H1 (cell line): Measurements from ENCODE around the gene HIVEP2. TPM values are rescaled to one million over a fixed set of nuclear protein-coding genes. Genes with fewer than 3 reads are reported as not detected.

ENCODE experiments used
- CTCF ChIA-PET: fragments of 300-600 bp; sonication (Branson Sonifier 250); formaldehyde crosslinking; loops from one replicate; lab custom pipeline; 2021; ENCODE audit not compliant: partially characterized antibody; lab: Charles Lee
- POLR2A ChIA-PET: fragments of 300-600 bp; sonication (Branson Sonifier 250); formaldehyde crosslinking; loops from one replicate; lab custom pipeline; 2021; ENCODE audit warnings: inconsistent platforms; ENCODE audit not compliant: partially characterized antibody; lab: Charles Lee
- DNase-seq, 2 experiments: peaks; one replicate each; pipeline versions ENCODE4 v3.0.0 to v3.0.0-alpha.2; 2010 to 2022; ENCODE audit warnings: low spot score in 2 of 2, low read depth in 1 of 2, mixed read lengths in 1 of 2
- FAIRE-seq: peaks from 2 replicates; lab custom pipeline; 2011; peaks lifted over from hg19 to GRCh38; lab: Jason Lieb, UNC
- H2AFZ ChIP-seq: 2 replicates; pipeline ENCODE4 v1.8.1; 2012; ENCODE audit warnings: low read length, inconsistent platforms
- H2AK5ac ChIP-seq: 2 replicates; pipeline ENCODE4 v1.6.1; 2013; ENCODE audit warnings: low read depth, low read length
- H2BK120ac ChIP-seq: replicated peaks from 2 replicates; pipeline ENCODE3; 2013; ENCODE audit warnings: low read depth, low read length, inconsistent platforms
- H2BK12ac ChIP-seq: 2 replicates; pipeline ENCODE4 v1.6.1; 2013; ENCODE audit warnings: low read depth, low read length
- H2BK15ac ChIP-seq: 2 replicates; pipeline ENCODE4 v1.6.1; 2013; ENCODE audit warnings: low read length
- H2BK20ac ChIP-seq: 2 replicates; pipeline ENCODE4 v1.6.1; 2013; ENCODE audit warnings: low read length
- H2BK5ac ChIP-seq: 2 replicates; pipeline ENCODE4 v1.6.1; 2013; ENCODE audit warnings: low read depth, low read length
- H3K14ac ChIP-seq: 2 replicates; pipeline ENCODE4 v1.6.1; 2013; ENCODE audit warnings: inconsistent platforms; ENCODE audit not compliant: insufficient read length
- H3K18ac ChIP-seq: 2 replicates; pipeline ENCODE4 v1.6.1; 2013; ENCODE audit warnings: low read length; ENCODE audit errors: extremely low read depth
- H3K23ac ChIP-seq: 2 replicates; pipeline ENCODE4 v1.6.1; 2013; ENCODE audit warnings: inconsistent platforms; ENCODE audit not compliant: insufficient read length
- H3K23me2 ChIP-seq: 2 replicates; pipeline ENCODE4 v1.6.1; 2013; ENCODE audit warnings: low read depth, low read length
- H3K27ac ChIP-seq: 2 replicates; pipeline ENCODE4 v1.6.1; 2011; ENCODE audit warnings: low read depth, low read length, inconsistent platforms
- H3K27me3 ChIP-seq, 4 experiments: replicated peaks in 1 of 4; 1 replicate in 1 of 4; 2 replicates in 3 of 4; pipeline versions ENCODE4 v1.6.1 to v1.8.1; 2011 to 2013; ENCODE audit warnings: low read length in 3 of 4, mild to moderate bottlenecking in 3 of 4, inconsistent platforms in 2 of 4, mixed read lengths in 2 of 4, moderate library complexity in 1 of 4; ENCODE audit not compliant: control insufficient read depth in 3 of 4, insufficient read depth in 3 of 4; ENCODE audit errors: extremely low read depth in 1 of 4
- H3K36me3 ChIP-seq, 4 experiments: 2 replicates each; pipeline versions ENCODE4 v1.6.1 to v1.8.1; 2011 to 2013; ENCODE audit warnings: mild to moderate bottlenecking in 4 of 4, low read length in 3 of 4, moderate library complexity in 2 of 4, control low read depth in 1 of 4, inconsistent platforms in 1 of 4; ENCODE audit not compliant: insufficient read depth in 4 of 4, control insufficient read depth in 2 of 4
- H3K4ac ChIP-seq: replicated peaks from 2 replicates; pipeline ENCODE3; 2013; ENCODE audit warnings: low read length, low read depth, mixed read lengths, inconsistent platforms; ENCODE audit not compliant: insufficient read length
- H3K4me1 ChIP-seq, 4 experiments: replicated peaks in 1 of 4; 1 replicate in 1 of 4; 2 replicates in 3 of 4; pipeline versions ENCODE4 v1.6.1 to v1.8.1; 2011 to 2013; ENCODE audit warnings: low read length in 3 of 4, inconsistent platforms in 2 of 4, mixed read lengths in 1 of 4; ENCODE audit not compliant: insufficient read depth in 4 of 4, control insufficient read depth in 3 of 4
- H3K4me2 ChIP-seq, 2 experiments: 2 replicates each; pipeline versions ENCODE4 v1.6.1 to v1.8.1; 2011 to 2013; ENCODE audit warnings: low read depth in 2 of 2, low read length in 2 of 2, control low read depth in 1 of 2, inconsistent platforms in 1 of 2, mild to moderate bottlenecking in 1 of 2; ENCODE audit not compliant: insufficient read depth in 1 of 2
- H3K4me3 ChIP-seq, 4 experiments: fragments of 200-600, 300-600 bp in 1 of 4; sonication (generic), shearing (Covaris generic), sonication (Bioruptor Twin) in 1 of 4; 2 replicates each; pipeline versions ENCODE4 v1.5.1 to v1.8.1; 2011 to 2016; ENCODE audit warnings: low read length in 4 of 4, low read depth in 3 of 4, control low read depth in 2 of 4, inconsistent platforms in 2 of 4, mild to moderate bottlenecking in 2 of 4, mixed read lengths in 1 of 4, moderate library complexity in 1 of 4; ENCODE audit not compliant: insufficient read depth in 2 of 4; ENCODE audit errors: extremely low read depth in 1 of 4
- H3K56ac ChIP-seq: replicated peaks from 2 replicates; pipeline ENCODE3; 2013; ENCODE audit warnings: low read depth, mild to moderate bottlenecking, mixed read lengths, low read length, inconsistent platforms; ENCODE audit not compliant: insufficient read length
- H3K79me1 ChIP-seq: 2 replicates; pipeline ENCODE4 v1.6.1; 2013; ENCODE audit warnings: low read depth, low read length, control low read depth
- H3K79me2 ChIP-seq, 2 experiments: 2 replicates each; pipeline versions ENCODE4 v1.6.1 to v1.8.1; 2012 to 2013; ENCODE audit warnings: low read length in 2 of 2, mild to moderate bottlenecking in 2 of 2, inconsistent platforms in 1 of 2; ENCODE audit not compliant: insufficient read depth in 2 of 2, control insufficient read depth in 1 of 2
- H3K9ac ChIP-seq, 4 experiments: replicated peaks in 1 of 4; 1 replicate in 1 of 4; 2 replicates in 3 of 4; pipeline versions ENCODE4 v1.6.1 to v1.8.1; 2011 to 2013; ENCODE audit warnings: low read depth in 3 of 4, low read length in 3 of 4, control low read depth in 2 of 4, mild to moderate bottlenecking in 2 of 4, moderate library complexity in 2 of 4, inconsistent platforms in 1 of 4; ENCODE audit errors: extremely low read depth in 1 of 4
- H3K9me3 ChIP-seq, 2 experiments: 2 replicates each; pipeline versions ENCODE4 v1.6.1 to v1.8.1; 2012 to 2013; ENCODE audit warnings: mild to moderate bottlenecking in 2 of 2, moderate library complexity in 2 of 2, control low read depth in 1 of 2, inconsistent platforms in 1 of 2, low read depth in 1 of 2, low read length in 1 of 2, mixed read lengths in 1 of 2; ENCODE audit not compliant: insufficient read depth in 2 of 2
- H4K20me1 ChIP-seq, 2 experiments: replicated peaks in 1 of 2; 2 replicates each; pipeline versions ENCODE3 to v1.8.1; 2011 to 2013; ENCODE audit warnings: inconsistent platforms in 2 of 2, low read length in 2 of 2, mild to moderate bottlenecking in 1 of 2; ENCODE audit not compliant: insufficient read depth in 2 of 2, control insufficient read depth in 1 of 2
- H4K5ac ChIP-seq: 2 replicates; pipeline ENCODE4 v1.6.1; 2013; ENCODE audit warnings: low read length, low read depth, mixed read lengths, inconsistent platforms; ENCODE audit not compliant: insufficient read length
- H4K8ac ChIP-seq: 2 replicates; pipeline ENCODE4 v1.8.0; 2013; ENCODE audit warnings: mild to moderate bottlenecking, moderate library complexity, low read length, inconsistent platforms; ENCODE audit not compliant: insufficient read depth; ENCODE audit errors: extremely low read depth
- H4K91ac ChIP-seq: replicated peaks from 2 replicates; pipeline ENCODE3; 2013; ENCODE audit warnings: low read length, mixed read lengths, inconsistent platforms; ENCODE audit not compliant: insufficient read length
- ASH2L ChIP-seq: fragments of 200-600, 300-600 bp; sonication (generic); IDR thresholded peaks from one replicate; pipeline ENCODE4 v1.7.1; 2017; ENCODE audit warnings: low read length
- CBX5 ChIP-seq: fragments of 300-800, 300-1000 bp; sonication (generic); IDR thresholded peaks from 2 replicates; pipeline ENCODE4 v1.7.1; 2016; ENCODE audit warnings: antibody characterized with exemption, low read length, low read depth
- CHD2 ChIP-seq: IDR thresholded peaks from 2 replicates; pipeline ENCODE4 v1.6.1; 2012; ENCODE audit warnings: low read length, improper control_type of control experiment
- CTBP2 ChIP-seq: IDR thresholded peaks from 2 replicates; pipeline ENCODE4 v1.7.0; 2011; ENCODE audit warnings: borderline replicate concordance, mild to moderate bottlenecking, moderate library complexity, mixed read lengths, low read length; ENCODE audit not compliant: insufficient read depth, insufficient read length
- EGR1 ChIP-seq: IDR thresholded peaks from 2 replicates; pipeline ENCODE4 v1.6.1; 2011; ENCODE audit warnings: low read depth, low read length, borderline replicate concordance
- SIRT6 ChIP-seq: IDR thresholded peaks from one replicate; pipeline ENCODE4 v1.7.1; 2012; ENCODE audit warnings: low read length, inconsistent platforms
- SP2 ChIP-seq: IDR thresholded peaks from 2 replicates; pipeline ENCODE4 v1.6.1; 2012; ENCODE audit warnings: mild to moderate bottlenecking, low read length, inconsistent platforms
- SP4 ChIP-seq: IDR thresholded peaks from 2 replicates; pipeline ENCODE4 v1.6.1; 2012; ENCODE audit warnings: low read length, inconsistent platforms
- TBP ChIP-seq: IDR thresholded peaks from 2 replicates; pipeline ENCODE4 v1.6.1; 2011; ENCODE audit warnings: low read depth, low read length, improper control_type of control experiment
- USF2 ChIP-seq: IDR thresholded peaks from 2 replicates; pipeline ENCODE4 v1.6.1; 2011; ENCODE audit warnings: low read length, improper control_type of control experiment
- YY1 ChIP-seq: IDR thresholded peaks from 2 replicates; pipeline ENCODE4 v1.6.1; 2011; ENCODE audit warnings: low read depth, mild to moderate bottlenecking, low read length
- WGBS, 2 experiments: shearing (Covaris generic) in 1 of 2; methylation state at CpG; one replicate each; pipeline versions ENCODE4 v1.1.6 to v1.1.7; 2013 to 2015; ENCODE audit warnings: low lambda C conversion rate in 2 of 2, mixed read lengths in 2 of 2, inconsistent platforms in 1 of 2, low coverage in 1 of 2, missing lambda C conversion rate in 1 of 2; ENCODE audit not compliant: insufficient replicate concordance in 2 of 2, insufficient coverage in 1 of 2, insufficient read length in 1 of 2; ENCODE audit errors: extremely low coverage in 1 of 2, missing lambda C conversion rate in 1 of 2; 5-methylcytosine and 5-hydroxymethylcytosine counted together
- polyA plus RNA-seq, 7 experiments: library from polyadenylated mRNA; depleted of rRNA in 3 of 7; stranded (reverse) in 5 of 7; unstranded in 2 of 7; fragments of >200 nt in 5 of 7; fragments of 200-250 nt in 2 of 7; gene quantifications; 1 replicate in 5 of 7; 2 replicates in 1 of 7; 4 replicates in 1 of 7; pipeline versions ENCODE4 v1.2.1 to v1.2.3, GENCODE V29; 2011 to 2013; ENCODE audit warnings: missing spikeins in 2 of 7, mixed read lengths in 2 of 7
- total RNA-seq: library from RNA; stranded (reverse); fragmentation: NEBNext Ultra II Directional; extraction: Animal tissue kit (Norgen Biotek cat#: 25700); gene quantifications from 2 replicates; pipeline ENCODE4 v1.2.1, GENCODE V29; 2021

The HIVEP2 gene
- total and polyA plus RNA-seq, 2 of the 8 experiments (the other 6 are each of a cell fraction or from before 2014, with no cell fraction given), result 2.2 to 6.1 TPM

DNA sequence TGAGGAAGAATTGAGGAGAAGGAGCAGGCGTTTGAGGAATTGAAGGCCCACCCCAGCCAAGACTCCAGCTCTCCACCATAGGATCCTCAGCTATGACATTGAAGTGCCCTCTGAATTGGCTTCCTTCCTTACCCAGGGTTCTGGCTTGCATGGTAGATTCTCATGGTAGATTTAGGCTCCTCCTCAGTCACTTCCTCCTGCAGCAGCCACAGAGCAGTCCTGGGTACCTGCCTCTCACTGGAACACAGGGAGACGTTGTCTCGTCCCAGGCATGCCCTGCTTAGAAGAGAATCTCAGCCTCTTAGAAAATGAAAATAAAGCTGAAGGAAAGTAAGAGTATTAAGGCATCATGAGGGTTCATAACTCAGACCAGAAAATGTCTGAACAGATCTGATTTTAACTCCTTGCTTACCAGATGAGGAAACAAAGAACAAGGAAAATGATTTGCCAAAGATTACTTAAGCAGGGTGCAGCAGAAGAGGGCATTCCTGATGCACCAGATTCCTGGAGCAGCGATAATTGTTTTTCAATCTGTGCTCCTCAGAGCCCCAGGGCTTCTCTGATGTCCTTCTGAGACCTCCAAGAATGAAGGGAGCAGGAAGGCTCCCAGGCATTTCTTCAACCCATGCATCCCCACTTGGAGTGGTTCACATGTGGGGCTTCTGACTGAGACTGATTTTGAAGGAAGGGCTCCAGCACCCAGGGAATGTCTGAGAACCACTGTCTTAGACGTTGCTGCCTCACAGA, 219.8 kb downstream of the HIVEP2 start:
- no peak overlapping the region for H4K8ac ChIP-seq
- no peaks in the 10 kb centered on the region for H3K23me2 ChIP-seq
- no peak overlapping the region for H2BK5ac ChIP-seq
- H3K4me1 ChIP-seq, result no peaks in the 10 kb centered on the region
- H3K79me2 ChIP-seq, result no peaks in the 10 kb centered on the region
- H2BK12ac ChIP-seq, result no peak overlapping the region
- DNase-seq (no peak), FAIRE-seq (no peak)
- H3K9ac ChIP-seq, result no peak overlapping the region
- no peak overlapping the region for H2BK120ac ChIP-seq
- H4K20me1 ChIP-seq, result no peaks in the 10 kb centered on the region
- H3K27ac ChIP-seq, result no peak overlapping the region
- H3K27me3 ChIP-seq, result no peaks in the 10 kb centered on the region
- no peaks in the 10 kb centered on the region for H3K9me3 ChIP-seq
- H2AFZ ChIP-seq, result 0 out of 2 replicates have a peak overlapping the region, but pooled peaks have one; percentile 1
- no peak overlapping the region for H3K18ac ChIP-seq
- no peak for TF ChIP-seq SP2
- TF ChIP-seq CHD2, result no peak
- no peak for TF ChIP-seq TBP
- no peak for TF ChIP-seq ASH2L
- TF ChIP-seq CBX5, result no peak
- no peak for TF ChIP-seq SP4
- no peak for TF ChIP-seq SIRT6
- no peak for TF ChIP-seq CTBP2
- TF ChIP-seq USF2, result no peak
- TF ChIP-seq YY1, result no peak
- no peak for TF ChIP-seq EGR1
- 93% methylated on average over 5 of the region's 5 CpGs; no CpG with 5 or more reads in 1 of the 2 experiments for WGBS, 2 experiments
- no peak overlapping the region for H2AK5ac ChIP-seq
- H4K91ac ChIP-seq, result no peak overlapping the region
- no peak overlapping the region for H2BK20ac ChIP-seq
- no peak overlapping the region for H3K4me2 ChIP-seq
- no peaks in the 10 kb centered on the region for H3K79me1 ChIP-seq
- H3K23ac ChIP-seq, result no peak overlapping the region
- no peak overlapping the region for H3K56ac ChIP-seq
- POLR2A ChIA-PET, result no interaction called here
- H4K5ac ChIP-seq, result no peak overlapping the region
- H3K36me3 ChIP-seq, result no peaks in the 10 kb centered on the region
- no peak overlapping the region for H3K4me3 ChIP-seq
- H3K14ac ChIP-seq, result no peak overlapping the region
- CTCF ChIA-PET, result interaction anchor here (1.2 to 2.2 kb wide), 3 partner anchors 22 to 32 kb away, joined by 4 to 11 read pairs (median 4); no protein-coding TSS in a partner anchor
- H3K4ac ChIP-seq, result no peak overlapping the region
- no peak overlapping the region for H2BK15ac ChIP-seq
